H1 (cell line): ENCODE data around the gene CACNB1. TPM values are rescaled to one million over a fixed set of nuclear protein-coding genes. Genes with fewer than 3 reads are reported as not detected.

ENCODE experiments used
- CTCF ChIA-PET: fragments of 300-600 bp; sonication (Branson Sonifier 250); formaldehyde crosslinking; loops from one replicate; lab custom pipeline; 2021; ENCODE audit not compliant: partially characterized antibody; lab: Charles Lee
- POLR2A ChIA-PET: fragments of 300-600 bp; sonication (Branson Sonifier 250); formaldehyde crosslinking; loops from one replicate; lab custom pipeline; 2021; ENCODE audit warnings: inconsistent platforms; ENCODE audit not compliant: partially characterized antibody; lab: Charles Lee
- DNase-seq, 2 experiments: peaks; one replicate each; pipeline versions ENCODE4 v3.0.0 to v3.0.0-alpha.2; 2010 to 2022; ENCODE audit warnings: low spot score in 2 of 2, low read depth in 1 of 2, mixed read lengths in 1 of 2
- FAIRE-seq: peaks from 2 replicates; lab custom pipeline; 2011; peaks lifted over from hg19 to GRCh38; lab: Jason Lieb, UNC
- H2AFZ ChIP-seq: 2 replicates; pipeline ENCODE4 v1.8.1; 2012; ENCODE audit warnings: low read length, inconsistent platforms
- H2AK5ac ChIP-seq: 2 replicates; pipeline ENCODE4 v1.6.1; 2013; ENCODE audit warnings: low read depth, low read length
- H2BK120ac ChIP-seq: replicated peaks from 2 replicates; pipeline ENCODE3; 2013; ENCODE audit warnings: low read depth, low read length, inconsistent platforms
- H2BK12ac ChIP-seq: 2 replicates; pipeline ENCODE4 v1.6.1; 2013; ENCODE audit warnings: low read depth, low read length
- H2BK15ac ChIP-seq: 2 replicates; pipeline ENCODE4 v1.6.1; 2013; ENCODE audit warnings: low read length
- H2BK20ac ChIP-seq: 2 replicates; pipeline ENCODE4 v1.6.1; 2013; ENCODE audit warnings: low read length
- H2BK5ac ChIP-seq: 2 replicates; pipeline ENCODE4 v1.6.1; 2013; ENCODE audit warnings: low read depth, low read length
- H3K14ac ChIP-seq: 2 replicates; pipeline ENCODE4 v1.6.1; 2013; ENCODE audit warnings: inconsistent platforms; ENCODE audit not compliant: insufficient read length
- H3K18ac ChIP-seq: 2 replicates; pipeline ENCODE4 v1.6.1; 2013; ENCODE audit warnings: low read length; ENCODE audit errors: extremely low read depth
- H3K23ac ChIP-seq: 2 replicates; pipeline ENCODE4 v1.6.1; 2013; ENCODE audit warnings: inconsistent platforms; ENCODE audit not compliant: insufficient read length
- H3K23me2 ChIP-seq: 2 replicates; pipeline ENCODE4 v1.6.1; 2013; ENCODE audit warnings: low read depth, low read length
- H3K27ac ChIP-seq: 2 replicates; pipeline ENCODE4 v1.6.1; 2011; ENCODE audit warnings: low read depth, low read length, inconsistent platforms
- H3K27me3 ChIP-seq, 4 experiments: replicated peaks in 1 of 4; 1 replicate in 1 of 4; 2 replicates in 3 of 4; pipeline versions ENCODE4 v1.6.1 to v1.8.1; 2011 to 2013; ENCODE audit warnings: low read length in 3 of 4, mild to moderate bottlenecking in 3 of 4, inconsistent platforms in 2 of 4, mixed read lengths in 2 of 4, moderate library complexity in 1 of 4; ENCODE audit not compliant: control insufficient read depth in 3 of 4, insufficient read depth in 3 of 4; ENCODE audit errors: extremely low read depth in 1 of 4
- H3K36me3 ChIP-seq, 4 experiments: 2 replicates each; pipeline versions ENCODE4 v1.6.1 to v1.8.1; 2011 to 2013; ENCODE audit warnings: mild to moderate bottlenecking in 4 of 4, low read length in 3 of 4, moderate library complexity in 2 of 4, control low read depth in 1 of 4, inconsistent platforms in 1 of 4; ENCODE audit not compliant: insufficient read depth in 4 of 4, control insufficient read depth in 2 of 4
- H3K4ac ChIP-seq: replicated peaks from 2 replicates; pipeline ENCODE3; 2013; ENCODE audit warnings: low read length, low read depth, mixed read lengths, inconsistent platforms; ENCODE audit not compliant: insufficient read length
- H3K4me1 ChIP-seq, 4 experiments: replicated peaks in 1 of 4; 1 replicate in 1 of 4; 2 replicates in 3 of 4; pipeline versions ENCODE4 v1.6.1 to v1.8.1; 2011 to 2013; ENCODE audit warnings: low read length in 3 of 4, inconsistent platforms in 2 of 4, mixed read lengths in 1 of 4; ENCODE audit not compliant: insufficient read depth in 4 of 4, control insufficient read depth in 3 of 4
- H3K4me2 ChIP-seq, 2 experiments: 2 replicates each; pipeline versions ENCODE4 v1.6.1 to v1.8.1; 2011 to 2013; ENCODE audit warnings: low read depth in 2 of 2, low read length in 2 of 2, control low read depth in 1 of 2, inconsistent platforms in 1 of 2, mild to moderate bottlenecking in 1 of 2; ENCODE audit not compliant: insufficient read depth in 1 of 2
- H3K4me3 ChIP-seq, 4 experiments: fragments of 200-600, 300-600 bp in 1 of 4; sonication (generic), shearing (Covaris generic), sonication (Bioruptor Twin) in 1 of 4; 2 replicates each; pipeline versions ENCODE4 v1.5.1 to v1.8.1; 2011 to 2016; ENCODE audit warnings: low read length in 4 of 4, low read depth in 3 of 4, control low read depth in 2 of 4, inconsistent platforms in 2 of 4, mild to moderate bottlenecking in 2 of 4, mixed read lengths in 1 of 4, moderate library complexity in 1 of 4; ENCODE audit not compliant: insufficient read depth in 2 of 4; ENCODE audit errors: extremely low read depth in 1 of 4
- H3K56ac ChIP-seq: replicated peaks from 2 replicates; pipeline ENCODE3; 2013; ENCODE audit warnings: low read depth, mild to moderate bottlenecking, mixed read lengths, low read length, inconsistent platforms; ENCODE audit not compliant: insufficient read length
- H3K79me1 ChIP-seq: 2 replicates; pipeline ENCODE4 v1.6.1; 2013; ENCODE audit warnings: low read depth, low read length, control low read depth
- H3K79me2 ChIP-seq, 2 experiments: 2 replicates each; pipeline versions ENCODE4 v1.6.1 to v1.8.1; 2012 to 2013; ENCODE audit warnings: low read length in 2 of 2, mild to moderate bottlenecking in 2 of 2, inconsistent platforms in 1 of 2; ENCODE audit not compliant: insufficient read depth in 2 of 2, control insufficient read depth in 1 of 2
- H3K9ac ChIP-seq, 4 experiments: replicated peaks in 1 of 4; 1 replicate in 1 of 4; 2 replicates in 3 of 4; pipeline versions ENCODE4 v1.6.1 to v1.8.1; 2011 to 2013; ENCODE audit warnings: low read depth in 3 of 4, low read length in 3 of 4, control low read depth in 2 of 4, mild to moderate bottlenecking in 2 of 4, moderate library complexity in 2 of 4, inconsistent platforms in 1 of 4; ENCODE audit errors: extremely low read depth in 1 of 4
- H3K9me3 ChIP-seq, 2 experiments: 2 replicates each; pipeline versions ENCODE4 v1.6.1 to v1.8.1; 2012 to 2013; ENCODE audit warnings: mild to moderate bottlenecking in 2 of 2, moderate library complexity in 2 of 2, control low read depth in 1 of 2, inconsistent platforms in 1 of 2, low read depth in 1 of 2, low read length in 1 of 2, mixed read lengths in 1 of 2; ENCODE audit not compliant: insufficient read depth in 2 of 2
- H4K20me1 ChIP-seq, 2 experiments: replicated peaks in 1 of 2; 2 replicates each; pipeline versions ENCODE3 to v1.8.1; 2011 to 2013; ENCODE audit warnings: inconsistent platforms in 2 of 2, low read length in 2 of 2, mild to moderate bottlenecking in 1 of 2; ENCODE audit not compliant: insufficient read depth in 2 of 2, control insufficient read depth in 1 of 2
- H4K5ac ChIP-seq: 2 replicates; pipeline ENCODE4 v1.6.1; 2013; ENCODE audit warnings: low read length, low read depth, mixed read lengths, inconsistent platforms; ENCODE audit not compliant: insufficient read length
- H4K8ac ChIP-seq: 2 replicates; pipeline ENCODE4 v1.8.0; 2013; ENCODE audit warnings: mild to moderate bottlenecking, moderate library complexity, low read length, inconsistent platforms; ENCODE audit not compliant: insufficient read depth; ENCODE audit errors: extremely low read depth
- H4K91ac ChIP-seq: replicated peaks from 2 replicates; pipeline ENCODE3; 2013; ENCODE audit warnings: low read length, mixed read lengths, inconsistent platforms; ENCODE audit not compliant: insufficient read length
- CHD2 ChIP-seq: IDR thresholded peaks from 2 replicates; pipeline ENCODE4 v1.6.1; 2012; ENCODE audit warnings: low read length, improper control_type of control experiment
- CTBP2 ChIP-seq: IDR thresholded peaks from 2 replicates; pipeline ENCODE4 v1.7.0; 2011; ENCODE audit warnings: borderline replicate concordance, mild to moderate bottlenecking, moderate library complexity, mixed read lengths, low read length; ENCODE audit not compliant: insufficient read depth, insufficient read length
- EGR1 ChIP-seq: IDR thresholded peaks from 2 replicates; pipeline ENCODE4 v1.6.1; 2011; ENCODE audit warnings: low read depth, low read length, borderline replicate concordance
- FOSL1 ChIP-seq: IDR thresholded peaks from 2 replicates; pipeline ENCODE4 v1.6.1; 2011; ENCODE audit warnings: mild to moderate bottlenecking, low read depth, low read length, moderate library complexity; ENCODE audit not compliant: insufficient read depth
- JUN ChIP-seq: IDR thresholded peaks from 2 replicates; pipeline ENCODE4 v1.6.1; 2011; ENCODE audit warnings: low read depth, mild to moderate bottlenecking, improper control_type of control experiment, low read length
- KDM1A ChIP-seq: fragments of 200-600, 300-600 bp; sonication (generic); IDR thresholded peaks from 2 replicates; pipeline ENCODE4 v1.7.1; 2016; ENCODE audit warnings: mild to moderate bottlenecking, low read length, borderline replicate concordance
- NRF1 ChIP-seq: IDR thresholded peaks from 2 replicates; pipeline ENCODE4 v1.6.1; 2011; ENCODE audit warnings: mild to moderate bottlenecking, low read depth, low read length, improper control_type of control experiment
- SIN3A ChIP-seq, 2 experiments: IDR thresholded peaks in 1 of 2; conservative IDR thresholded peaks in 1 of 2; 2 replicates each; pipeline ENCODE4 v1.6.1; 2011 to 2012; ENCODE audit warnings: low read length in 2 of 2, improper control_type of control experiment in 1 of 2, low read depth in 1 of 2, mild to moderate bottlenecking in 1 of 2
- SIX5 ChIP-seq: IDR thresholded peaks from 2 replicates; pipeline ENCODE4 v1.6.1; 2011; ENCODE audit warnings: mild to moderate bottlenecking, low read depth, low read length
- SP2 ChIP-seq: IDR thresholded peaks from 2 replicates; pipeline ENCODE4 v1.6.1; 2012; ENCODE audit warnings: mild to moderate bottlenecking, low read length, inconsistent platforms
- SUZ12 ChIP-seq: fragments of 200-600 bp; sonication (generic); IDR thresholded peaks from 2 replicates; pipeline ENCODE4 v1.6.1; 2012; ENCODE audit warnings: mild to moderate bottlenecking, inconsistent platforms, low read length, moderate library complexity, mixed read lengths
- TBP ChIP-seq: IDR thresholded peaks from 2 replicates; pipeline ENCODE4 v1.6.1; 2011; ENCODE audit warnings: low read depth, low read length, improper control_type of control experiment
- TCF12 ChIP-seq: IDR thresholded peaks from 2 replicates; pipeline ENCODE4 v1.6.1; 2011; ENCODE audit warnings: low read depth, mild to moderate bottlenecking, low read length
- WGBS, 2 experiments: shearing (Covaris generic) in 1 of 2; methylation state at CpG; one replicate each; pipeline versions ENCODE4 v1.1.6 to v1.1.7; 2013 to 2015; ENCODE audit warnings: low lambda C conversion rate in 2 of 2, mixed read lengths in 2 of 2, inconsistent platforms in 1 of 2, low coverage in 1 of 2, missing lambda C conversion rate in 1 of 2; ENCODE audit not compliant: insufficient replicate concordance in 2 of 2, insufficient coverage in 1 of 2, insufficient read length in 1 of 2; ENCODE audit errors: extremely low coverage in 1 of 2, missing lambda C conversion rate in 1 of 2; 5-methylcytosine and 5-hydroxymethylcytosine counted together
- polyA plus RNA-seq, 7 experiments: library from polyadenylated mRNA; depleted of rRNA in 3 of 7; stranded (reverse) in 5 of 7; unstranded in 2 of 7; fragments of >200 nt in 5 of 7; fragments of 200-250 nt in 2 of 7; gene quantifications; 1 replicate in 5 of 7; 2 replicates in 1 of 7; 4 replicates in 1 of 7; pipeline versions ENCODE4 v1.2.1 to v1.2.3, GENCODE V29; 2011 to 2013; ENCODE audit warnings: missing spikeins in 2 of 7, mixed read lengths in 2 of 7
- total RNA-seq: library from RNA; stranded (reverse); fragmentation: NEBNext Ultra II Directional; extraction: Animal tissue kit (Norgen Biotek cat#: 25700); gene quantifications from 2 replicates; pipeline ENCODE4 v1.2.1, GENCODE V29; 2021

CACNB1 gene
- total and polyA plus RNA-seq, 2 of the 8 experiments (the other 6 are each of a cell fraction or from before 2014, with no cell fraction given): 7.2 to 17.8 TPM

DNA sequence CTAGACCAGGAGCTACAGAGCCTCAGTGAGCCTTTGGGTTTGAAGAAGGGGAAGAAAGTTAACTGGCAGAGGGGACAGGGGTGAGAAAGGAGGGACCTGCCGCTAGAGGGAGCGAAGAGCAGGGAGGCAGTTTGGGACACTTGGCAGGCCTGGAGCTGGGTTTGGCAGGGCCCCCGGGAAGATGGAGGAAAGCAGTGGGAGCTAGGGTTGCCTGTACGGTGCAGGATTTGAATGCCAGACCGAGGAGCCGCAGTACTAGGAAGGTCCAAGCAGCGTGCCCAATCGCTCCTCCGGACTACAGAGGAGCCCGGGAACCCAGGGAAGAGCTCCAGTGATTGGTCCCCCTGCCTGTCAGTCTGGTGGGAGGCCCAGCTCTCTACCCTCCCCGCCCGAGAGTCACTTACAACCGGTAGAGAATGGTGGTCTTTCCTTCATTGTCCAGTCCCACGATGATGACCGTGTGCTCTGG, 32.8 kb downstream of the CACNB1 start:
- WGBS, 2 experiments: 2% methylated on average over 15 of the region's 15 CpGs; no CpG with 5 or more reads in 1 of the 2 experiments
- H2BK120ac ChIP-seq: no peak overlapping the region
- ChIA-PET POLR2A (interaction anchor here (0.7 to 3.9 kb wide), 8 partner anchors 9 to 193 kb away, joined by 3 to 35 read pairs (median 5); partner anchors contain the start of gene RPL19), CTCF (interaction anchor here (0.6 to 10.8 kb wide), 46 partner anchors 10 to 667 kb away, joined by 3 to 151 read pairs (median 4); partner anchors contain the start of genes LASP1NB and RPL19)
- no peak overlapping the region for H2BK15ac ChIP-seq
- no peak overlapping the region for H2BK20ac ChIP-seq
- no peak overlapping the region for H4K5ac ChIP-seq
- H2AK5ac ChIP-seq: no peak overlapping the region
- no peak overlapping the region for H3K9ac ChIP-seq
- H3K36me3 ChIP-seq: no peaks in the 10 kb centered on the region
- no peak overlapping the region for H3K27ac ChIP-seq
- H3K79me2 ChIP-seq: no peaks in the 10 kb centered on the region
- peak overlapping the region; percentile 44; the same call in 1 of the 2 replicates for H3K18ac ChIP-seq
- H4K8ac ChIP-seq: peak overlapping the region; percentile 39; the same call in 1 of the 2 replicates
- DNase-seq: peak; percentile 90 to 91
- peak overlapping the region; percentile 96 for H2AFZ ChIP-seq
- no peak overlapping the region for H2BK12ac ChIP-seq
- H3K23ac ChIP-seq: no peak overlapping the region
- FAIRE-seq: peak; percentile 88
- peak overlapping the region; percentile 95 to 96 for H3K4me2 ChIP-seq
- no peaks in the 10 kb centered on the region for H3K9me3 ChIP-seq
- H4K20me1 ChIP-seq: no peaks in the 10 kb centered on the region
- H3K4ac ChIP-seq: no peak overlapping the region
- no peak overlapping the region for H2BK5ac ChIP-seq
- no peaks in the 10 kb centered on the region for H3K79me1 ChIP-seq
- H3K23me2 ChIP-seq: peaks cover 12% of the 10 kb centered on the region; the same call in 1 of the 2 replicates
- H3K27me3 ChIP-seq: peaks cover 14 to 31% (median 25%) of the 10 kb centered on the region in 4 experiments
- H3K56ac ChIP-seq: no peak overlapping the region
- peak overlapping the region; percentile 58 to 84 (median 77) for H3K4me3 ChIP-seq
- no peak overlapping the region for H4K91ac ChIP-seq
- no peak overlapping the region for H3K14ac ChIP-seq
- peaks cover 0 to 8% (median 6%) of the 10 kb centered on the region in 4 experiments; a peak in 5 of 7 replicates for H3K4me1 ChIP-seq
- TF ChIP-seq CHD2 (peak; percentile 75; the same call in 1 of the 2 replicates), EGR1 (no peak), KDM1A (peak; percentile 68; the same call in 1 of the 2 replicates), SUZ12 (no peak), TBP (peak; percentile 70), FOSL1 (no peak), TCF12 (0 out of 2 replicates have a peak, but pooled peaks have one; percentile 5), CTBP2 (peak; percentile 42), JUN (no peak), SP2 (peak; percentile 48), NRF1 (no peak), SIN3A (conservative IDR thresholded peaks at IDR 0.05 in 1 of 2, IDR thresholded peaks at IDR 0.05 in 1 of 2; ENCODE audit: low read depth in 1 of 2, low read length in 2 of 2) (peak in 1 of 2 experiments; percentile 92; a peak in 2 of 4 replicates), SIX5 (no peak)
